DND-41 (cell line): ENCODE data around the gene SMIM33.
A peak's percentile ranks its signal among the peaks of the same experiment; 100 is the strongest.

Experiments
- ATAC-seq: fragments of 200-7000 bp; cut with Tn5 transposase; 3 replicates; pipeline ENCODE4 v1.9.1; 2021; ENCODE audit warnings: low read depth; ENCODE audit not compliant: insufficient read depth
- DNase-seq: peaks from one replicate; pipeline ENCODE4 v3.0.0-alpha.2; 2020
- H2AFZ ChIP-seq: 2 replicates; pipeline ENCODE4 v1.6.0; 2012; ENCODE audit warnings: low read depth, low read length
- H3K27ac ChIP-seq: 2 replicates; pipeline ENCODE4 v1.5.1; 2012; ENCODE audit warnings: low read length, inconsistent platforms
- H3K27me3 ChIP-seq: fragments of 200-600 bp; sonication (generic); 2 replicates; pipeline ENCODE4 v1.6.0; 2012; ENCODE audit warnings: low read length, mild to moderate bottlenecking, inconsistent platforms; ENCODE audit not compliant: insufficient read depth, poor library complexity
- H3K36me3 ChIP-seq: 2 replicates; pipeline ENCODE4 v1.5.1; 2012; ENCODE audit warnings: low read length, inconsistent platforms; ENCODE audit not compliant: insufficient read depth
- H3K4me1 ChIP-seq: 2 replicates; pipeline ENCODE4 v1.5.1; 2012; ENCODE audit warnings: mild to moderate bottlenecking, low read length; ENCODE audit not compliant: insufficient read depth
- H3K4me2 ChIP-seq: 2 replicates; pipeline ENCODE4 v1.6.0; 2012; ENCODE audit warnings: mild to moderate bottlenecking, moderate library complexity, low read length, inconsistent platforms; ENCODE audit not compliant: insufficient read depth
- H3K4me3 ChIP-seq, 2 experiments: fragments of 200-600 bp in 1 of 2; shearing (Covaris generic) in 1 of 2; 2 replicates each; pipeline ENCODE4 v1.5.1; 2012 to 2016; ENCODE audit warnings: inconsistent platforms in 2 of 2, low read length in 2 of 2, mild to moderate bottlenecking in 2 of 2, low read depth in 1 of 2, moderate library complexity in 1 of 2
- H3K79me2 ChIP-seq: 2 replicates; pipeline ENCODE4 v1.6.0; 2012; ENCODE audit warnings: low read length, inconsistent platforms; ENCODE audit not compliant: insufficient read depth
- H3K9ac ChIP-seq: 2 replicates; pipeline ENCODE4 v1.6.0; 2012; ENCODE audit warnings: low read depth, mild to moderate bottlenecking, inconsistent platforms, low read length, moderate library complexity
- H3K9me3 ChIP-seq: 2 replicates; pipeline ENCODE4 v1.5.1; 2012; ENCODE audit warnings: low read length, moderate library complexity, mild to moderate bottlenecking, inconsistent platforms; ENCODE audit not compliant: insufficient read depth, severe bottlenecking
- H4K20me1 ChIP-seq: 2 replicates; pipeline ENCODE4 v1.6.0; 2012; ENCODE audit warnings: low read length; ENCODE audit not compliant: insufficient read depth
- EZH2 ChIP-seq: IDR thresholded peaks from 3 replicates; pipeline ENCODE4 v1.6.1; 2012; ENCODE audit warnings: borderline replicate concordance, low read depth, mild to moderate bottlenecking, moderate library complexity, low read length, inconsistent platforms; ENCODE audit not compliant: severe bottlenecking
- TF ChIP-seq, protein P1 (sequence below): IDR thresholded peaks from 2 replicates; pipeline ENCODE4 v1.5.1; 2012; ENCODE audit warnings: borderline replicate concordance, low read length, moderate library complexity, mild to moderate bottlenecking; ENCODE audit not compliant: poor library complexity, severe bottlenecking; ENCODE audit errors: extremely low read depth

SMIM33 gene

DNA sequence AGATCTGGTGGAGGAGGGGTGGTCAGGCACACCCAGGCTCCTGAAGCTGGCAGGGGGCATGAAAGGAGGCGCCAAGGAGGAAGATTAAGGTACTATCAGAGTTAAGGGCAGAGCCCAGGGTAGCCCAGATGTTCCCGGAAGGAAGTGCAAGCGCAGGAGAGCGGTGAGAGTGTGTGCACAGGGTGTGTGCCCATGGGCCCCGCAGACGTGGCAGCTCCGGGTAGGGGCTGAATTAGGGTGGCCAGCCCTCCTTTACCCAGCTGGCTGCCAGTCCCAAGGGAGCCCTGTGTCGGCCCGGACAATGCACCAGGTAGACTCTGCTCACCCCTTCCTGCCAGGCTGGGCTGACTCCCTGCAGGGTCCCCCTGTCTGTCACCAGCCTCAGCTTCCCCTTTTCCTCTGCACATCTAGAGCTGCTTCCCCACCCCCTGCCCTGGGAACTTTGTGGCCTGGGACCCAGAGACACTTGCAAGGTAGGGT is at the start of gene SMIM33:
Gene SMIM33 (plus strand): TSS at position 184 of the 480 bp plus-strand sequence. CDS start 118 bp downstream, at position 302.
- TF ChIP-seq EZH2: no peak
- TF ChIP-seq, protein P1, sequence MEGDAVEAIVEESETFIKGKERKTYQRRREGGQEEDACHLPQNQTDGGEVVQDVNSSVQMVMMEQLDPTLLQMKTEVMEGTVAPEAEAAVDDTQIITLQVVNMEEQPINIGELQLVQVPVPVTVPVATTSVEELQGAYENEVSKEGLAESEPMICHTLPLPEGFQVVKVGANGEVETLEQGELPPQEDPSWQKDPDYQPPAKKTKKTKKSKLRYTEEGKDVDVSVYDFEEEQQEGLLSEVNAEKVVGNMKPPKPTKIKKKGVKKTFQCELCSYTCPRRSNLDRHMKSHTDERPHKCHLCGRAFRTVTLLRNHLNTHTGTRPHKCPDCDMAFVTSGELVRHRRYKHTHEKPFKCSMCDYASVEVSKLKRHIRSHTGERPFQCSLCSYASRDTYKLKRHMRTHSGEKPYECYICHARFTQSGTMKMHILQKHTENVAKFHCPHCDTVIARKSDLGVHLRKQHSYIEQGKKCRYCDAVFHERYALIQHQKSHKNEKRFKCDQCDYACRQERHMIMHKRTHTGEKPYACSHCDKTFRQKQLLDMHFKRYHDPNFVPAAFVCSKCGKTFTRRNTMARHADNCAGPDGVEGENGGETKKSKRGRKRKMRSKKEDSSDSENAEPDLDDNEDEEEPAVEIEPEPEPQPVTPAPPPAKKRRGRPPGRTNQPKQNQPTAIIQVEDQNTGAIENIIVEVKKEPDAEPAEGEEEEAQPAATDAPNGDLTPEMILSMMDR: no peak
- H3K79me2 ChIP-seq: no peaks in the 10 kb centered on the region
- H3K36me3 ChIP-seq: no peaks in the 10 kb centered on the region; the same call in 1 of the 2 replicates
- peaks cover 40% of the 10 kb centered on the region for H3K4me1 ChIP-seq
- H3K9me3 ChIP-seq: no peaks in the 10 kb centered on the region
- DNase-seq (peak; percentile 68), ATAC-seq (peak; percentile 59)
- H3K27me3 ChIP-seq: no peaks in the 10 kb centered on the region
- no peak within 1 kb of the TSS for H3K4me3 ChIP-seq
- H3K4me2 ChIP-seq: peak within 1 kb of the TSS; percentile 39; the same call in 1 of the 2 replicates
- no peaks in the 10 kb centered on the region for H4K20me1 ChIP-seq
- peak within 1 kb of the TSS; percentile 8; the same call in 1 of the 2 replicates for H3K9ac ChIP-seq
- H3K27ac ChIP-seq: peak within 1 kb of the TSS; percentile 30; the same call in 1 of the 2 replicates
- H2AFZ ChIP-seq: 0 out of 2 replicates have a peak within 1 kb of the TSS, but pooled peaks have one; percentile 47

DNA sequence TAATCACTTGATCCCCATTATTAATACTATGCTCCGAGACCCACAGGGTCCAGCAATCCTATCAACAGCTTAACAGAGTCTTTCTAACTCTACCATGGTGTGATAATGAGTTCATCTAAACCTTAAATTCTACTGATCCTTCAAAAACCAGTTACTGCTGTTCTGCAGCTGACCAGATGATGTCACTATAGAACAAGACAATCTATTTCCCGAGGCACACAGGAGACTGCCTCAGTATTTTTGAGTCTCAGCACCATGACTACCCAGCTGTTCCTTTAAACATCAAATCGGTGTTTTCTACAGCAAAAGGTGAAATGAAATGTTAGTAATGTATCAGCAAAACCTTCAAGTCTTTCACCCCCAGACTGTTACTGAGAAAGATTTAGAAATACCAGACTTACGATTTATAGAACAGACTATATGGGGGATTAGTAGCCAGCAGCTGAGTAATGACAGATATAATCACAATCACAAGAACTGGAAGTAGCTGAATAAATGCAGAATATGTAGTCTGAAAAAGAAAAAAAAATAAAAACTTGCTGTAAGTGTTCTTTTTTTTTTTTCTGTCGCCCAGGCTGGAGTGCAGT is 48.4 kb upstream of the SMIM33 start:
- TF ChIP-seq EZH2: no peak
- TF ChIP-seq, protein P1: peak; percentile 99
- H4K20me1 ChIP-seq: no peaks in the 10 kb centered on the region
- H3K9me3 ChIP-seq: no peaks in the 10 kb centered on the region
- H3K36me3 ChIP-seq: peaks cover 44% of the 10 kb centered on the region; the same call in 1 of the 2 replicates
- DNase-seq: peak; percentile 70
- H3K27me3 ChIP-seq: no peaks in the 10 kb centered on the region
- peak; percentile 97 for ATAC-seq
- H2AFZ ChIP-seq: no peak overlapping the region
- H3K4me1 ChIP-seq: no peaks in the 10 kb centered on the region
- H3K4me2 ChIP-seq: no peak overlapping the region
- no peak overlapping the region for H3K27ac ChIP-seq
- H3K4me3 ChIP-seq: no peak overlapping the region
- no peak overlapping the region for H3K9ac ChIP-seq
- no peaks in the 10 kb centered on the region for H3K79me2 ChIP-seq

GRCh38 chr5:139425497-139425896 is 45.3 kb upstream of the SMIM33 start:
- ATAC-seq: no peak
- Histone ChIP-seq H3K9ac (no peak overlapping the region), H3K79me2 (no peaks in the 10 kb centered on the region)

More at GRCh38 chr5:139425497-139425896, 45.3 kb upstream of the SMIM33 start:
- H3K36me3 ChIP-seq: peaks cover 19% of the 10 kb centered on the region; the same call in 1 of the 2 replicates
- H4K20me1 ChIP-seq: no peaks in the 10 kb centered on the region
- no peak overlapping the region for H3K4me3 ChIP-seq
- no peak overlapping the region for H3K4me2 ChIP-seq
- H3K27me3 ChIP-seq: no peaks in the 10 kb centered on the region
- no peak for TF ChIP-seq EZH2
- TF ChIP-seq, protein P1: no peak
- DNase-seq: no peak
- H2AFZ ChIP-seq: no peak overlapping the region
- H3K4me1 ChIP-seq: no peaks in the 10 kb centered on the region
- H3K9me3 ChIP-seq: no peaks in the 10 kb centered on the region
- no peak overlapping the region for H3K27ac ChIP-seq
